GM12892 (cell line): ENCODE data around the gene NELL1.

Source experiments
- POLR2A ChIP-seq: IDR thresholded peaks from 2 replicates; pipeline ENCODE4 v1.6.1; 2011; ENCODE audit warnings: low read depth, low read length, control low read depth
- POLR2AphosphoS5 ChIP-seq: IDR thresholded peaks from 2 replicates; pipeline ENCODE4 v1.6.1; 2011; ENCODE audit warnings: low read depth, low read length, control low read depth
- TAF1 ChIP-seq: IDR thresholded peaks from 2 replicates; pipeline ENCODE4 v1.6.1; 2011; ENCODE audit warnings: low read depth, mild to moderate bottlenecking, control low read depth, low read length, borderline replicate concordance

- TF ChIP-seq POLR2A (no peak), POLR2AphosphoS5 (no peak), TAF1 (no peak)
Observed at GRCh38 chr11:21225860-21226259, 556.5 kb downstream of the NELL1 start.
